ENCODE data around the gene TRIM13.
A peak's percentile ranks its signal among the peaks of the same experiment; 100 is the strongest.
"Not testable (repeated sequence)": the region's sequence is repeated elsewhere in the genome, so short reads cannot be mapped to it uniquely, and the experiment has no call there.

TRIM13 gene

DNA sequence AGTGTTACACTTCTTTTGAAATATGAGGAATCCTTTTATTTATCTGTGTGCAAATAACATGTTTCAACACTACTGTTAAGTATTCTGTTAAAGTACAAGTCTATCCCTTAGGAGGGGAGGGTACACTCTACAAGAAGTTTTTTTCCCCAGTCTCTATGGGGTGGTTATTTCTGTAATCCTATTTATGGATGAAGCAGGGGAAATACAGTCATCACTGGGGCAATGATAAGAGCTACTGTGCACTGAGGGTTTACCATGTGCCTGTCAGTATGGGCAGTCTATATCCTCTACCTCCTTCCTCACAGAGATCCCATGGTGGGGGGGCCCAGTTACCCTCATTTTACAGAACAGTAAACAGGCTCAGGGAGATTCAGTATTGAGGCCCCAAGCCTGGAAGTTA, 16.6 kb upstream of the TRIM13 start:
- TF ChIP-seq GATA1 (IDR thresholded peaks at IDR 0.05; ENCODE audit: low read depth, low read length), result no peak
- DNase-seq, result no peak

GRCh38 chr13:49985129-49985528, 11.7 kb upstream of the TRIM13 start:
- DNase-seq, result peak in 1 of 2 experiments; percentile 12
- no peak for TF ChIP-seq GATA1 (IDR thresholded peaks at IDR 0.05; ENCODE audit: low read depth, low read length)
- TF ChIP-seq POLR2A (IDR thresholded peaks at IDR 0.05; ENCODE audit: low read length), result no peak

DNA sequence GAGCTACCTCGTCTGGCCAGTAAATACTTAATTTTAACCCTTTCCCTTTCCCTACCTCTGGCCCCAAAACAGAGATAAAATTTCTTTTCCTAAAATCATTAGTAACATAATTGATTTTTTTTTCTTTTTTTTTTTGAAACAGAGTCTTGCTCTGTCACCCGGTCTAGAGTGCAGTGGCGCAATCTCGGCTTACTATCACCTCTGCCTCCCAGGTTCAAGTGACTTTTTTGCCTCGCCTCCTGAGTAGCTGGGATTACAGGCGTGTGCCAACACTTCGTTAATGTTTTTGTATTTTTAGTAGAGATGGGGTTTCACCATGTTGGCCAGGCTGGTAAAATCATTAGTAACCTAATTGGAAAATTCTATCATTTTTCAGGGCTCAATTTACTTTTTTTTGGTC, 10.4 kb upstream of the TRIM13 start:
- DNase-seq, result no peak
- TF ChIP-seq GATA1 (IDR thresholded peaks at IDR 0.05; ENCODE audit: low read depth, low read length), result no peak
- no peak for TF ChIP-seq POLR2A (IDR thresholded peaks at IDR 0.05; ENCODE audit: low read length)

DNA sequence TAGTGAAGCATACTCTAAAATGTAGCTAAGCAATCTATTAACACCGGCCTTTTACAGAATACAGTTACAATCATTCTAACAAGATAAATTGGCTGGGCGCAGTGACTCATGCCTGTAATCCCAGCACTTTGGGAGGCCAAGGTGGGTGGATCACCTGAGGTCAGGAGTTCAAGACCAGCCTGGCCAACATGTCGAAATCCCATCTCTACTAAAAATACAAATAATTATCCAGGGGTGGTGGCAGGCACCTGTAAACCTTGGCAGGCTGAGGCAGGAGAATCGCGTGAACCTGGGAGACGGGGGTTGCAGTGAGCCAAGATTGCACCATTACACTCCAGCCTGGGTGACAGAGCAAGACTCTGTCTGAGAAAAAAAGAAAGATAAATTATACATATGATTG, 6.2 kb upstream of the TRIM13 start:
- not testable (repeated sequence) for DNase-seq

GRCh38 chr13:49993111-49993510, 3.7 kb upstream of the TRIM13 start:
- DNase-seq, result no peak
- TF ChIP-seq GATA1 (IDR thresholded peaks at IDR 0.05; ENCODE audit: low read depth, low read length) (no peak), POLR2A (IDR thresholded peaks at IDR 0.05; ENCODE audit: low read length) (no peak)

DNA sequence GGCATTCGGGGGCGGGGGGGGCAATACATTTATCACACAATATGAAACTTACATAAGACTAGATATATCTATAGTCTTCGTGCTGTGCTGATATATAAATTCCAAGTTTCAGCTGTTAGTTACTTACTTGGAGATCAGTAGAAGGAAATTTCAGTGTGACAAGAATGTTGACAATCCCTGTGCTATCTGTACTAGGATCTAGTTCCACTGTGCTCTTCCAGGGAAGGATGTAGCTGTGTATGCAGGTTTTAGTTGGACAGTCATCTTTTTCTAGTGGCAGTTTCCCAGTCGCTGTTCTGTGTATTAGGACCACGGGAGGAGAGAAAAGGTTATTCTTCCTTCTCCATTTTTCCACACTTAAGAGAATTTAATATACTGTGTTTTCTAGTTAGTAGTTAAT, 3.2 kb upstream of the TRIM13 start:
- no peak for DNase-seq
- TF ChIP-seq POLR2A (IDR thresholded peaks at IDR 0.05; ENCODE audit: low read length) (no peak), GATA1 (IDR thresholded peaks at IDR 0.05; ENCODE audit: low read depth, low read length) (no peak)

- DNase-seq, result peak in 1 of 2 experiments; percentile 66
- TF ChIP-seq POLR2A (IDR thresholded peaks at IDR 0.05; ENCODE audit: low read length), result no peak
These were observed 1.2 kb upstream of the TRIM13 start for GRCh38 chr13:49995625-49996101.

DNA sequence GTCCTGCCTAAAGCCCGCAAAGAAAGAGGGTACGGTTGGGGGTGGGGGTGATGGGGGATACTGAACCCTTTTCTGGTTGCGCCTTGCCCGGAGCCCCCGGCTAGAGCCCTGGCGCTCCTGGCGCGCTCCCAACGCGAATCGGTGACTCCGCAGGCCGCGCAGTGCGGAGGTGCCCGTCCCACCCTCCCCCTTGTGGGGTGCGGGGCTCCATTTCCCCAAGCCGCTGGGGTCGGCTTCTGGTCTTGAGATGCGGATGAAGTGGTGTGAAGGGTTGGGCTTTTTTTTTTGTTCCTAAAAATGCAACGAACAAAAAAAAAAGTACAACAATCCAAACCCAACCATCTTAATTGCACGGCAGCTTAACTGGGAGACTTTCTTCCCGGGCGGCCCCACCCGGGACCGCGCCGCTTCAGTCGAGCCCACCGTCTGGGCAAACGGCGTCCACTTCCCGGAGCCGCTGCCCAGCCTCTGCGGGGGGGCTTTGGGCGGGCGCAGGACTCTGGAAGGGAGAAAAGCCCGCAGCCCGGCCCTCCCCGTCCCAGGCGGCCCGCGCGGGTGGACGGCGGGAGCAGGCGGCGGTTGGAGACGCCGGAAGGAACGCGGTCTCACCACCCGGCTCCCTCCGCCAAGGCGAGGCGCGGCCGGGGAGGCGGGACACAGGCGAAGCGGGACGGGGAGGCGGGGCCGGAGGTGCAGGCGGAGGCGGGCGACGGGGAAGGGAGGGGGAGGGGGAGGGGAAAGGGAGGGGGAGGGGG, 504 bp upstream of the TRIM13 start:
- DNase-seq, result peak; percentile 95 to 96
- TF ChIP-seq POLR2A (IDR thresholded peaks at IDR 0.05; ENCODE audit: low read length) (peak; percentile 76), GATA1 (IDR thresholded peaks at IDR 0.05; ENCODE audit: low read depth, low read length) (no peak)

DNA sequence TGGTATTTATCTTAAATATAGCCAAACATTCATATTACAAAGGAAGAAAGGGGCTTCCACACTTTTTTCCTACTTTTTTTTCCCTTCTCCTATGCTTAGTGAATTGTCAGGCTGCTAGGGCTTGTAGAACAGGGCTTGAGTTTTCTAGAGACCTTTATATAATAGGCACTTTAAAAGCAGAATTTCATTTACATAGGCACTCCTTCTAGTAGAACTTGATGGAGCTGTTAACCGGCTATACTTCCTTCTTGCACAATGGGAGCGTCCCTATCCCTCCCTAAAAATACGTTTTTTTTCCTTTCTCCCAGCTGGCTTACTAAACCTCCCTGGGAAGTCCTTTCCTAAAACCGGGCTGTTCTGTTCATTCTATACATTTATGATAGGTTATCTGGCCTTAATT, 1.1 kb downstream of the TRIM13 start:
- TF ChIP-seq POLR2A (IDR thresholded peaks at IDR 0.05; ENCODE audit: low read length), result no peak
- no peak for TF ChIP-seq GATA1 (IDR thresholded peaks at IDR 0.05; ENCODE audit: low read depth, low read length)
- DNase-seq, result peak in 1 of 2 experiments; percentile 44

DNA sequence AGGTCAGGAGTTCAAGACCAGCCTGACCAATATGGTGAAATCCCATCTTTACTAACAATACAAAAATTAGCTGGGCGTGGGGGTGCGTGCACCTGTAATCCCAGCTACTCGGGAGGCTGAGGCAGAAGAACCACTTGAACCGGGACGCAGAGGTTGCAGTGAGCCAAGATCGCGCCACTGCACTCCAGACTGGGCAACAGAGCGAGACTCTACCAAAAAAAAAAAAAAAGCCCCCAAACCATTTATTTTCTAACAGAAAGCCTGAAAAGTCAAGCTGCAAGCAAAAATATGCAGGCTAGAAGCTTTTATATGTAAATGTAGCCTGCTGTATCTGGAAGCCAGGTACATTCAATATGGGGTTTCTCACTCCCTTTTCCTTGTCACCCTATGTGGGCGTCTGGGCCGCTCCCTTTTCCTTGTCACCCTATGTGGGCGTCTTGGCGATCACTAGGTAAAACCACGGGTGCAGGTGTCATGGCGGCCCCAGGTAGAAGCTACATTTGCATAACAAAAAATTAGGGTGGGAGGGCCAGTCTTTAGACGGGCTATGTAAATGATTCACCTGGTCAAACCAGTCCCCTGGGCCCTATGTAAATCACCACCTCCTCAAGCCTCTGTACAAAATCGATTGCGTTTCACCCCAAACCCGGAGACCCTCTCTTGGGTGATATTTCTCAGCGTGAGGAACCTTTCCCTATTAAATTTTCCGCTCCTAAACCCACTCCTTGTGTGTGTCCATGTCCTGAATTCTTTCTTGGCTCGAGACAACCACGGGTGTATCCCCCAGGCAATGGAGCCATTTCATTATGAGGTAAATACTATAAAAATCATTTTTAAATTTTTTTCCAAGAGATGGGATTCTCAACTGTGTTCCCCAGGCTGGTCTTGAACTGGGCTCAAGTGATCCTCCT, 2.1 kb downstream of the TRIM13 start:
- no peak for DNase-seq
- no peak for TF ChIP-seq POLR2A (IDR thresholded peaks at IDR 0.05; ENCODE audit: low read length)
- TF ChIP-seq GATA1 (IDR thresholded peaks at IDR 0.05; ENCODE audit: low read depth, low read length), result no peak

- DNase-seq, result no peak
- TF ChIP-seq GATA1 (IDR thresholded peaks at IDR 0.05; ENCODE audit: low read depth, low read length), result no peak
- no peak for TF ChIP-seq POLR2A (IDR thresholded peaks at IDR 0.05; ENCODE audit: low read length)
These were observed 4.4 kb downstream of the TRIM13 start for GRCh38 chr13:50001287-50001686.

DNA sequence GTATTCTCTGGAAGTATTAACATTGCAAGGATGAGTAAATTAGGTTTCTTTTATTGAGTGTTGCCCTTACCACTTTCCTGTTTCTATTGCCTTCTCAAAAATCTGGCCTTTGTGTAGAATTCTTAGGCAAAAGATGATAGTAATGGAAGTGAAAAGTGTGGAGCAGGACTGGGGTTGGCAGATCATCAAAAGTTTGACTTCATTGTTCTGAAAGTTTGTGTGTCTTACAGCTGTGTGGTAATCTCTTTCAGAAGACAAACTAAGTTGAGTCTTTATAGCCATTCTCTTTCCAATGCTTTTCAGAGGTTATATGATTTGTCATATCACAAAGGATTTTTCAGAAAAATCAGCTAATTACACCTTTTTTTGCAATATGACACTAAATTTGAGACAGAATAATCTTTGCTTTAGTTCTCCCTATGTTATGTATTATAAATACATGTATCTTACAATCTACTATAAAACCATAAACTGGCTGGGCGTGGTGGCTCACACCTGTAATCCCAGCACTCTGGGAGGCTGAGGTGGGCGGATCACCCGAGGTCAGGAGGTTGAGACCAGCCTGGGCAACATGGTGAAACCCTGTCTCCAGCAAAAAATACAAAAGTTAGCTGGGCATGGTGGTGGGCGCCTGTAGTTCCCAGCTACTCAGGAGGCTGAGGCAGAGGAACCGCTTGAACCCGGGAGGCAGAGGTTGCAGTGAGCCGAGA, 9.7 kb downstream of the TRIM13 start:
- no peak for TF ChIP-seq GATA1 (IDR thresholded peaks at IDR 0.05; ENCODE audit: low read depth, low read length)
- no peak for TF ChIP-seq POLR2A (IDR thresholded peaks at IDR 0.05; ENCODE audit: low read length)
- no peak for DNase-seq

- no peak for DNase-seq
- no peak for TF ChIP-seq POLR2A (IDR thresholded peaks at IDR 0.05; ENCODE audit: low read length)
- TF ChIP-seq GATA1 (IDR thresholded peaks at IDR 0.05; ENCODE audit: low read depth, low read length), result no peak
These were observed 14.6 kb downstream of the TRIM13 start for GRCh38 chr13:50011461-50011860.
